SU-DHL-6 (cell line): Measurements from ENCODE around the gene PEA15.

Experiments used
- CTCF ChIP-seq: fragments of 200-600 bp; sonication (generic); IDR thresholded peaks from one replicate; pipeline ENCODE4 v1.5.1; 2017; ENCODE audit warnings: antibody characterized with exemption, mild to moderate bottlenecking, low read length, moderate library complexity; ENCODE audit not compliant: insufficient read depth, poor library complexity, severe bottlenecking
- EZH2phosphoT487 ChIP-seq: fragments of 200-600 bp; sonication (generic), shearing (Covaris generic); conservative IDR thresholded peaks from 2 replicates; pipeline ENCODE4 v1.6.1; 2018; ENCODE audit warnings: mild to moderate bottlenecking, antibody characterized with exemption, low read length, moderate library complexity, mixed read lengths

GRCh38 chr1:160178731-160179130, 26.5 kb upstream of the PEA15 start:
- TF ChIP-seq CTCF (no peak), EZH2phosphoT487 (no peak)
